NCI-H2029 (cell line): ENCODE data around the gene UBTF.

Source experiments
- DNase-seq: peaks from one replicate; lab custom pipeline; 2025; lab: John Stamatoyannopoulos, UW

UBTF gene

GRCh38 chr17:44198721-44199552 lies 20.5 kb downstream of the UBTF start:
- DNase-seq, result peak; percentile 20

- DNase-seq, result no peak
Observed at GRCh38 chr17:44197980-44198720, 21.3 kb downstream of the UBTF start.

GRCh38 chr17:44197107-44197506 lies 22.4 kb downstream of the UBTF start:
- no peak for DNase-seq

- no peak for DNase-seq
Observed at GRCh38 chr17:44193326-44194084, 26.0 kb downstream of the UBTF start.

- DNase-seq, result no peak
Observed at GRCh38 chr17:44192750-44193149, 26.7 kb downstream of the UBTF start.

- no peak for DNase-seq
Observed at GRCh38 chr17:44191941-44192496, 27.5 kb downstream of the UBTF start.

GRCh38 chr17:44191369-44191768 lies 28.1 kb downstream of the UBTF start:
- DNase-seq, result no peak

GRCh38 chr17:44190481-44190880 lies 29.0 kb downstream of the UBTF start:
- no peak for DNase-seq

GRCh38 chr17:44188576-44189403 lies 30.7 kb downstream of the UBTF start:
- DNase-seq, result no peak

GRCh38 chr17:44187131-44187899 lies 32.2 kb downstream of the UBTF start:
- no peak for DNase-seq

GRCh38 chr17:44186307-44187130 lies 33.0 kb downstream of the UBTF start, which contains the start of gene TMUB2:
Gene TMUB2 (plus strand): TSS chr17:44186972. CDS start chr17:44187709, 737 bp downstream.
- peak; percentile 97 for DNase-seq

- no peak for DNase-seq
Observed at GRCh38 chr17:44184212-44184810, 35.2 kb downstream of the UBTF start.

- no peak for DNase-seq
Observed at GRCh38 chr17:44183024-44183423, 36.5 kb downstream of the UBTF start.

- DNase-seq, result no peak
Observed at GRCh38 chr17:44178133-44178532, 41.3 kb downstream of the UBTF start.

GRCh38 chr17:44177640-44178039 lies 41.8 kb downstream of the UBTF start:
- no peak for DNase-seq

GRCh38 chr17:44176671-44177501 lies 42.6 kb downstream of the UBTF start:
- DNase-seq, result no peak

GRCh38 chr17:44176257-44176656 lies 43.2 kb downstream of the UBTF start:
- no peak for DNase-seq

- DNase-seq, result no peak
Observed at GRCh38 chr17:44174427-44174826, 45.0 kb downstream of the UBTF start.
